A549 treated with RU486 at 1 μM for 4 hours (cell line): ENCODE data around the gene RXRA. TPM values are rescaled to one million over a fixed set of nuclear protein-coding genes. Genes with fewer than 3 reads are reported as not detected.

Experiments
- total RNA-seq: library from RNA; stranded (reverse); fragments of 200-300 nt; extraction: Qiagen RNA extraction; gene quantifications from 5 replicates; pipeline ENCODE4 v1.2.3, GENCODE V29; 2022; ENCODE audit warnings: low read depth

Gene RXRA
- 23.1 to 37.8 TPM (median 32.3 TPM) in 5 replicates for total RNA-seq

DNA sequence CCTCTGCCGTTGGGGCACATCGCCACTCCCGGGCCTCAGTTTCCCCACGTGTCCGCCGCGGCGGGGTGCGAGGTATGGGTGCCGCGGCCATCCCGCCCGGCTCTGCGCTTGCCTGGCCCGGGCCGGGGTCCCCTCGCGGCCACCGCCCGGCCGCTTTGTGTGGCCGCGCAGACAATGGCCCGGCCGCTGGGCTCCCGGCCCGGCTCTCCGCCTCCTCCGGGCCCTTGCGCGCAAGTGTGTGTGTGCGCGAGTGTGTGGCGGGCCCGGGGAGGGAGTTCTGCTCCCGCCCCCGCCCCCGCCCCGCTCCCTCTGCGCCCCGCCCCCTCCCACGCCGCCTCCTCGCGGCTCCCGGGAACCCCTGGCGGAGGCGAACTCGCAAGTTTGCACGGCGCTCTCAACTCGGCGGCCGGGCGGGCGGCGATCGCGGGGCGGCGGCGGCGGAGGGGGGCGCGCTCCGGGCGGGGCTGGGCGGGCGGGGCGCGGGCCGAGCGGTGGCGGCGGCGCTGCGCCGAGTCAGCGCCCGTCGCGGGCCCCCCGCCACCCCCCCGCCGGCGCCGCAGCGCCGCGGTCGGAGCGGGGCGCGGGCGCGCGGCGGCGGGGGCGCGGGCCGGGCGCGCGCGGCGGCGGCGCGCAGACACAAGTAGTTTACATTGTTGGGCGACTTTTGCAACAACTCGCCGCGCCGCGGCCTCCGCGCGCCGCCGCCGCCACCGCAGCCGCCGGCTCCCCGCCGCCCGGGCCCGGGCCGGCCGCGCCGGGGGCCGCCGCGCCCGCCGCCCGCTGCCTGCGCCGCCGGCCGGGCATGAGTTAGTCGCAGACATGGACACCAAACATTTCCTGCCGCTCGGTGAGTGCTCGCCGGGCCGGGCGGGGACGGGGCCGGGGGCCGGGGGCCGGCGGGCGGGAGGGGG, at the start of gene RXRA:
TSS of gene RXRA (plus strand) at position 643 of the 911 bp plus-strand sequence. CDS start at position 820, 177 bp downstream.

Other genes starting within 250 kb of the RXRA start
- gene WDR5, start 190.4 kb upstream of the RXRA start, total RNA-seq, result 54.0 to 64.8 TPM (median 61.9 TPM) in 5 replicates
- gene RNU6ATAC, start 161.9 kb upstream of the RXRA start, total RNA-seq, result not detected in 5 replicates